ENCODE results near the gene ABHD14A.
A peak's percentile ranks its signal among the peaks of the same experiment; 100 is the strongest.

The ABHD14A gene

DNA sequence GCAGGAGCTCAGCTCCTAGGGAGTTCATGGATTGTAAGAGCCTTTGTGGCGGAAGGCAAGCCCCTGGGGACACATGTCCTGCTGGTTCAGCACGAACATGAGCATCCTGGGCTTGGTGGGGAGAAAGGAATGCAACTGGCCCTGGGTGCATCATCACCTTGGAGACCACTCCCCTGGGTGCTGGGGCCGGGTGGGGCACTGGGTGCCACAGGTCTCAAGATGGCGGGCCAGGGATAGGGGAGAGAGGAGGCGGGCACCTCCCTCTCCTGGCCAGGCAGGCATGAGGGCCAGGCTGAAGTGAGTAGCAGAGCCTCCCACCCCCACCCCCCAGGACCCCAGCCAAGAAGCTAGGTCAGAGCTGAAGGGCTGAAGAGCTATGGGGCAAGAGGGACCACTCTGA, 8.4 kb upstream of the ABHD14A start:
- POLR2A ChIA-PET (ENCODE audit: low non-redundant PET): no interaction called here
- CTCF ChIA-PET: no interaction called here
- TF ChIP-seq, protein P1, sequence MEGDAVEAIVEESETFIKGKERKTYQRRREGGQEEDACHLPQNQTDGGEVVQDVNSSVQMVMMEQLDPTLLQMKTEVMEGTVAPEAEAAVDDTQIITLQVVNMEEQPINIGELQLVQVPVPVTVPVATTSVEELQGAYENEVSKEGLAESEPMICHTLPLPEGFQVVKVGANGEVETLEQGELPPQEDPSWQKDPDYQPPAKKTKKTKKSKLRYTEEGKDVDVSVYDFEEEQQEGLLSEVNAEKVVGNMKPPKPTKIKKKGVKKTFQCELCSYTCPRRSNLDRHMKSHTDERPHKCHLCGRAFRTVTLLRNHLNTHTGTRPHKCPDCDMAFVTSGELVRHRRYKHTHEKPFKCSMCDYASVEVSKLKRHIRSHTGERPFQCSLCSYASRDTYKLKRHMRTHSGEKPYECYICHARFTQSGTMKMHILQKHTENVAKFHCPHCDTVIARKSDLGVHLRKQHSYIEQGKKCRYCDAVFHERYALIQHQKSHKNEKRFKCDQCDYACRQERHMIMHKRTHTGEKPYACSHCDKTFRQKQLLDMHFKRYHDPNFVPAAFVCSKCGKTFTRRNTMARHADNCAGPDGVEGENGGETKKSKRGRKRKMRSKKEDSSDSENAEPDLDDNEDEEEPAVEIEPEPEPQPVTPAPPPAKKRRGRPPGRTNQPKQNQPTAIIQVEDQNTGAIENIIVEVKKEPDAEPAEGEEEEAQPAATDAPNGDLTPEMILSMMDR (conservative IDR thresholded peaks at IDR 0.05; ENCODE audit: low read depth): no peak
- H3K27ac ChIP-seq: peak overlapping the region; percentile 89
- no peak for DNase-seq (ENCODE audit: low spot score)

DNA sequence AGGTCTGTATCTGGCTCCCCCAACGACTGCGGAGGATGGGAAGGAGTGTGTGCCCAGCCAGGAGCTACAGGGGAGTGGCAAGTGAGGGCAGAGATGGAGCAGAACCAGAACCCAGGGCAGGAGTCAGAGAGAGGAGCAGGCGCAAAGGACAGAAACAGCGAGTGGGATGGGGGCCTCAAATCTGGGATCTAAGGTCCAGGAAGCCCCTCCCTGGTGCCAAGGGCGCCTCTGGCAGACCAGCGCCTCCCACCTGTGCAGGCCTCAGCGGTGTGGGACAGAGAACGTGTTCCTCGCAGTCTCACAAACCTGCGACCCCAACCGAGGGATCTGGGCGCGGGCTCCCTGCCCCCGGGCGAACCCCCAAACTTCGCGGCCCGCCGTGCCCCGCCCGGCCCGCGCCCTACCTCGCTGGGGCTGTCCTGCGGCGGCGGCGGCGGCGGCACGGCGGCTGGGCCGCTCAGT, 7.9 kb upstream of the ABHD14A start:
- TF ChIP-seq, protein P1 (conservative IDR thresholded peaks at IDR 0.05; ENCODE audit: low read depth): no peak

DNA sequence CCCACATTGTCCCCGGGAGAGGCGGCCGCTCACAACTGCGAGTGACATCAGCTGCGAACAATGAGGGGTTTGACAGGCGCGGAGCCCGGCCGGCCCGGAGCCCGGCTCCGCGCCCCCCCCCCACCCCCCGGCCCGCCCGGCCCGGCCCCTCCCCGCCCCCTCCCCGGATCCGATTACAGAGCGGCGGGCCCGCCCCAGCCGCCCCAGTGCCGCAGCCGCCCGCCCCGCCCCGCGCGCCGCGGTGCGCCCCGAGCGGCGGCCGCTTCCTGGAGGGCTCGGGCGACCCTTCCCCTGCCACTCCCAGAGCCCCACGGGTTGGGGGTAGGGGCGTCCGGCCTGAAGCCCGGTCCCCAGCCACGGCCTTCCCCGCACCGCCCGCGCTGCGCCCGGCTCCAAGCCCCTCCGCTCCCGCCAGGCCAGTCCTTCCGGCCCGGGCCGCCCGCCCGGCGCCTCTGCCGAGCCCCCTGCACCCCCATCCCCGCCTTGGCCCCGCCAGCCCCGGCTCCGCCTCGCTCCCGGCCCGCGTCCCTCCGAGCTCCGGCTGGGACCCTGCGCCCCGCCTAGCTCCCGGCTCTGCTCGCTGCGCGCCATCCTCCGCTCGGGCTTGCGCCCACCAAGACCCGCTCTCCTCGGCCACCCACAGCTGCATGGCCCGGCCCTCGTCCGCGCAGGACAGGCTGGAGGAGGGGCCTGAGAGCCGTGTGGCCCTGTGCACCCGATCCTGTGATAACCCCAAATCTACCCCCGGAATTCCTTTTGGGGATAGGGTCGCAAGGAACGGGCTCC, 7.3 kb upstream of the ABHD14A start, which contains the start of gene PCBP4:
Gene PCBP4 (minus strand): TSS at position 71 of the 786 bp plus-strand sequence. CDS start 6,214 bp downstream, outside the sequence.
- H3K27ac ChIP-seq: peak within 1 kb of the TSS; percentile 89
- DNase-seq (ENCODE audit: low spot score): no peak
- ChIA-PET CTCF (interaction anchor here (1.0 kb wide), 1 partner anchor 26 kb away, joined by 3 read pairs; the partner anchor contains the start of genes PARP3 and RRP9), POLR2A (ENCODE audit: low non-redundant PET) (no interaction called here)
- TF ChIP-seq, protein P1 (conservative IDR thresholded peaks at IDR 0.05; ENCODE audit: low read depth): no peak

More for the DNA sequence above, 7.9 kb upstream of the ABHD14A start:
- DNase-seq (ENCODE audit: low spot score): no peak
- H3K27ac ChIP-seq: peak overlapping the region; percentile 89
- CTCF ChIA-PET: no interaction called here
- POLR2A ChIA-PET (ENCODE audit: low non-redundant PET): no interaction called here

DNA sequence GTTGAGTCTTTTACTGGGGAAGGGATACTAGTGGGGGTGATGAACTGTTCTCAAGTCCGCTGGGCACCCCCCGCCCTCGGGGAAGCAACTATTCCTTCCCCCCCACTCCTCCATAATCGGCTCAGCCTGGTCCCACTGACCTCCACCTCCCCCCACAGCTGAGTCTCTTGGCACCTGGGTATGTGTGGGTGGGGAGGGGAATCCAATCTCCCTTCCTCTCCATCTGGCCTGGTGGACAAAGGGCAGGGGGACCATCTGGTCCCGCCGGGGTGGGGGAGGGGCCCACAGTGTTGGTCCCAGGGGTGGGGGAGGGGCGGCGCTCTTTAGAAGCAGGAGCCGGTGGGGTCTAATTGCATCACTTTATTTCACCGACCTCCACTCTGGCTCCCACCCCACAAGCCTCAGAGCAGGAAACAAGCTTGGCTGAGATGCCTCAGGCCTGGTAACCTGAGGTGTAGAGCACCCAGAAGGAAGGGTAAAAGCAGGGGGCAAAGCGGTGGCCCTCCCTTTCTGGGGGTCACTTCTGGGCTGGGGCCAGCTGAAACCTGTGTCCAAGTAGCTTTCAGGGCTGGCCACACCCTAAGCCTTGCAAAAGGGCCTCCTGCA, 6.6 kb upstream of the ABHD14A start:
- ChIA-PET CTCF (interaction anchor here (1.0 kb wide), 1 partner anchor 26 kb away, joined by 3 read pairs; the partner anchor contains the start of genes PARP3 and RRP9), POLR2A (ENCODE audit: low non-redundant PET) (no interaction called here)
- DNase-seq (ENCODE audit: low spot score): no peak
- TF ChIP-seq, protein P1 (conservative IDR thresholded peaks at IDR 0.05; ENCODE audit: low read depth): no peak
- peak overlapping the region; percentile 89 for H3K27ac ChIP-seq

DNA sequence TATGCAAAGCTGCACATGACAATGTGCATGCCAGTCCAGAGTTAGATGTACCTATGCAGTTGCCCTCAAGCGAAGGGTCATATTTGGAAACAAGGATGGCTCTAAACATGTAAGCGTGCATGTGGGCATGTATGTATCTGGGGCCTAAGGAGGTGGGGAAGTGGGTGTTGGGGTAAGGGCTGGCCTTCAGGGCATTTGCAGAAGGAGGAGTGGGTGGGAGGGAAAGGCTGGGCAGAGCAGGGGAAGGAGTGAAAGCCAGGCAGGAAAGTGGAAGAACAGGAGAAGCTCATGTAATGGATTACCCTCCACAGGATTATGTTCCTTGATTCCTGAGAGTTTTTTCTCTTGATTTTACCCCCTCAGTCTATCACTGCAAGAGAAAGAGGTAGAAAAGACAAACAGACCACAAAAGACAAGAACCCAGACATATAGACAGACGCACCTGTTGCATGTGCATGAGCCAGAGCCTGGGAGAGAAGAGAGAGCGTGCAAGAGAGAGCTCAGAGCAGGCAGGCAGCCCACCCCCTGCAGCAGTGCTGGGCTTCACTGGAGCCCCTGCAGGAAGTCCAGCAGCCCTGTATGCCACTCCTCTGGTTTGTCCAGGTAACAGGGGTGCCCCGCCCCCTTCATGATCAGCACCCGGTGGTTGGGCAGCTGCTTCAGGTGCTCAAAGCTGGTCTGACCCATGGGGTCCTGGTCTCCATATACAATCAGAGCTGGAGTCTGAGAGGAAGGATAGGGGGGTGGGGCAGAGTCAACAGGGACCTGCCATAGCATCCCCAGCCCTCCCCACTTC, 5.8 kb upstream of the ABHD14A start:
- TF ChIP-seq, protein P1 (conservative IDR thresholded peaks at IDR 0.05; ENCODE audit: low read depth): no peak
- POLR2A ChIA-PET (ENCODE audit: low non-redundant PET): interaction anchor here (0.9 kb wide), 1 partner anchor 12 kb away, joined by 3 read pairs; no protein-coding TSS in a partner anchor
- CTCF ChIA-PET: interaction anchor here (1.0 kb wide), 2 partner anchors 12 to 27 kb away, joined by 3 read pairs; partner anchors contain the start of genes PARP3 and RRP9
- DNase-seq (ENCODE audit: low spot score): no peak
- H3K27ac ChIP-seq: peak overlapping the region; percentile 89

DNA sequence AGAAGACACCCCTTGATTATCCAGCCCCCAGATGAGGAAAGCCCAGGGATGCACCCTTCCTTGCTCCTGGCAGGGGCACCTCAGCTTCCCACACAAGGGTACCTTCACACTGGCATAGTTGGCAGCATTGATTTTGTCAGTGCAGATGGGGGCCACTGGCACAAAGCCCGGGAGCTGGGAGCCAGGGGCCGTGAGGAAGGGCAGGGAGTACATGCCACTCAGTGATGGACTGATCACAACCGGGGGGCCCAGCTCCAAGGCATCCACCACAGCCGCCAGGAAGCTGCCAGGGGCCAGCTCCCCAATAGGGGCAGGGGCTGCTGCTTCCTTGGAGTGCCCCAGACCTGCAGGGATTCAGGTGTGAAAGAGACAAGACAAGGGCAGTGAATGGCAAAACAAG, 5.0 kb upstream of the ABHD14A start:
- ChIA-PET CTCF (interaction anchor here (1.0 kb wide), 1 partner anchor 13 kb away, joined by 3 read pairs; no protein-coding TSS in a partner anchor), POLR2A (ENCODE audit: low non-redundant PET) (interaction anchor here (0.9 kb wide), 1 partner anchor 13 kb away, joined by 3 read pairs; no protein-coding TSS in a partner anchor)
- no peak for DNase-seq (ENCODE audit: low spot score)
- TF ChIP-seq, protein P1 (conservative IDR thresholded peaks at IDR 0.05; ENCODE audit: low read depth): no peak
- peak overlapping the region; percentile 89 for H3K27ac ChIP-seq
